Sigmoid colon (tissue), 7 donors: ENCODE results near the gene LILRA6. TPM values are rescaled to one million over a fixed set of nuclear protein-coding genes. Genes with fewer than 3 reads are reported as not detected.
A peak's percentile ranks its signal among the peaks of the same experiment; 100 is the strongest.
"Not testable (repeated sequence)": the region's sequence is repeated elsewhere in the genome, so short reads cannot be mapped to it uniquely, and the experiment has no call there.

Experiments used
- DNase-seq: peaks from one replicate; pipeline ENCODE4 v3.0.0-alpha.2; 2019
- H3K27ac ChIP-seq, 4 donors: fragments of 200-600 bp; sonication (generic); one replicate each; pipeline ENCODE4 v1.5.1; 2016 to 2019; ENCODE audit warnings: mild to moderate bottlenecking in 1 of 4
- H3K27me3 ChIP-seq, 3 donors: fragments of 200-600 bp; sonication (generic); one replicate each; pipeline ENCODE4 v1.5.1; 2019; ENCODE audit warnings: mild to moderate bottlenecking in 1 of 3
- H3K36me3 ChIP-seq, 4 donors: fragments of 200-600 bp; sonication (generic); one replicate each; pipeline ENCODE4 v1.5.1; 2016 to 2019
- H3K4me1 ChIP-seq, 4 donors: fragments of 200-600 bp; sonication (generic); one replicate each; pipeline ENCODE4 v1.5.1; 2017 to 2019
- H3K4me3 ChIP-seq, 4 donors: fragments of 200-600 bp; sonication (generic); one replicate each; pipeline ENCODE4 v1.5.1; 2017 to 2019; ENCODE audit warnings: mild to moderate bottlenecking in 2 of 4, moderate library complexity in 1 of 4
- H3K9me3 ChIP-seq, 4 donors: fragments of 200-600 bp in 3 of 4; sonication (generic) in 3 of 4; one replicate each; pipeline versions ENCODE4 v1.5.1 to v1.6.1; 2013 to 2019
- EP300 ChIP-seq, 4 donors: sonication (generic); formaldehyde crosslinking; IDR thresholded peaks; one replicate each; pipeline ENCODE4 v1.6.1; 2017; ENCODE audit warnings: antibody characterized with exemption in 4 of 4
- POLR2A ChIP-seq, 2 donors: fragments of 450-650 bp; IDR thresholded peaks; one replicate each; pipeline ENCODE4 v1.6.1; 2016; ENCODE audit warnings: antibody characterized with exemption in 2 of 2, mild to moderate bottlenecking in 2 of 2, moderate library complexity in 2 of 2
- POLR2AphosphoS5 ChIP-seq, 4 donors: sonication (generic); formaldehyde crosslinking; IDR thresholded peaks; one replicate each; pipeline ENCODE4 v1.6.1; 2017; ENCODE audit warnings: antibody characterized with exemption in 4 of 4
- WGBS, 2 donors: extraction: QIAGEN DNeasy Blood & Tissue Kit; methylation state at CpG; one replicate each; pipeline ENCODE4 v1.1.7; 2013; 5-methylcytosine and 5-hydroxymethylcytosine counted together
- intact Hi-C: fragments of 100-400 bp; cut with DNase I; formaldehyde crosslinking; loops from one replicate; pipeline ENCODE4 v1.15.1; 2023
- polyA plus RNA-seq, 3 donors: library from polyadenylated mRNA; stranded (reverse); fragments of 200-250 nt; gene quantifications; one replicate each; pipeline ENCODE4 v1.2.3, GENCODE V29; 2013
- total RNA-seq, 4 donors: library from RNA; depleted of rRNA; stranded (reverse); fragments of >200 nt; gene quantifications; one replicate each; pipeline ENCODE4 v1.1.0, GENCODE V29; 2016
- TF ChIP-seq, protein P1 (sequence below), 4 experiments: fragments of 450-650 bp in 3 of 4; fragments of 200-600 bp in 1 of 4; IDR thresholded peaks; one replicate each; pipeline ENCODE4 v1.5.1; 2016 to 2019; ENCODE audit warnings: antibody characterized with exemption in 4 of 4, mild to moderate bottlenecking in 3 of 4, moderate library complexity in 2 of 4
- donor health status: healthy with polysubstance abuse.
- donor health status: Bipolar disorder and iron deficiency.
- donor health status: healthy.

The LILRA6 gene
- total and polyA plus RNA-seq, 7 donors, result 1.2 to 3.2 (median 2.2) TPM

DNA sequence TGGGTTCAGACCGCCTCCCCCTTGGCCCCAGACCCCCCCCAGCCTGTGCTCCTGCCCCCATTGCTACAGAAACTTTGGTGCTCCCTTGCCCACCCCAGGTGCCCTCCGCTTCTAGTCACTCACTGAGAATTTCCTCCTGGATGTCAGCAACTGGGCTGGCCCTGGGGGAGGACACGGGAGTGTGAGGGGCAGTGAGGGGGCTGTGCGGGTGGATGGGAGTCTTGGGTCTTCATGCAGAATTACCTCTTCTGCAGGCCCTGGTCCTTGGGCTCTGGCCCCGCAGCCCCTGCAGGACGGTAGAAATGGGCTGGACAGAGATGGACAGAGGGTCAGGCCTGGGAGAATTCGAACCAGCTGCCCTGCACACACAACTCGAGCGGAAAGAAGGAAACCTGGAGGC, 9.7 kb upstream of the LILRA6 start:
- H3K27ac ChIP-seq, result no peak overlapping the region
- H3K4me3 ChIP-seq, result no peak overlapping the region
- H3K36me3 ChIP-seq, result no peaks in the 10 kb centered on the region
- WGBS, 2 donors, result 77 to 80% methylated on average over 9 of the region's 9 CpGs
- peak; percentile 45 for DNase-seq
- H3K4me1 ChIP-seq, result no peaks in the 10 kb centered on the region
- H3K27me3 ChIP-seq, result peaks cover 8 to 54% (median 20%) of the 10 kb centered on the region in 3 donors
- no peak for TF ChIP-seq EP300 (IDR thresholded peaks at IDR 0.05)
- no peak for TF ChIP-seq POLR2A (IDR thresholded peaks at IDR 0.05)
- TF ChIP-seq, protein P1, sequence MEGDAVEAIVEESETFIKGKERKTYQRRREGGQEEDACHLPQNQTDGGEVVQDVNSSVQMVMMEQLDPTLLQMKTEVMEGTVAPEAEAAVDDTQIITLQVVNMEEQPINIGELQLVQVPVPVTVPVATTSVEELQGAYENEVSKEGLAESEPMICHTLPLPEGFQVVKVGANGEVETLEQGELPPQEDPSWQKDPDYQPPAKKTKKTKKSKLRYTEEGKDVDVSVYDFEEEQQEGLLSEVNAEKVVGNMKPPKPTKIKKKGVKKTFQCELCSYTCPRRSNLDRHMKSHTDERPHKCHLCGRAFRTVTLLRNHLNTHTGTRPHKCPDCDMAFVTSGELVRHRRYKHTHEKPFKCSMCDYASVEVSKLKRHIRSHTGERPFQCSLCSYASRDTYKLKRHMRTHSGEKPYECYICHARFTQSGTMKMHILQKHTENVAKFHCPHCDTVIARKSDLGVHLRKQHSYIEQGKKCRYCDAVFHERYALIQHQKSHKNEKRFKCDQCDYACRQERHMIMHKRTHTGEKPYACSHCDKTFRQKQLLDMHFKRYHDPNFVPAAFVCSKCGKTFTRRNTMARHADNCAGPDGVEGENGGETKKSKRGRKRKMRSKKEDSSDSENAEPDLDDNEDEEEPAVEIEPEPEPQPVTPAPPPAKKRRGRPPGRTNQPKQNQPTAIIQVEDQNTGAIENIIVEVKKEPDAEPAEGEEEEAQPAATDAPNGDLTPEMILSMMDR (IDR thresholded peaks at IDR 0.05), result no peak
- TF ChIP-seq POLR2AphosphoS5 (IDR thresholded peaks at IDR 0.05), result no peak
- no peaks in the 10 kb centered on the region for H3K9me3 ChIP-seq
- intact Hi-C loops, result no loop called here

DNA sequence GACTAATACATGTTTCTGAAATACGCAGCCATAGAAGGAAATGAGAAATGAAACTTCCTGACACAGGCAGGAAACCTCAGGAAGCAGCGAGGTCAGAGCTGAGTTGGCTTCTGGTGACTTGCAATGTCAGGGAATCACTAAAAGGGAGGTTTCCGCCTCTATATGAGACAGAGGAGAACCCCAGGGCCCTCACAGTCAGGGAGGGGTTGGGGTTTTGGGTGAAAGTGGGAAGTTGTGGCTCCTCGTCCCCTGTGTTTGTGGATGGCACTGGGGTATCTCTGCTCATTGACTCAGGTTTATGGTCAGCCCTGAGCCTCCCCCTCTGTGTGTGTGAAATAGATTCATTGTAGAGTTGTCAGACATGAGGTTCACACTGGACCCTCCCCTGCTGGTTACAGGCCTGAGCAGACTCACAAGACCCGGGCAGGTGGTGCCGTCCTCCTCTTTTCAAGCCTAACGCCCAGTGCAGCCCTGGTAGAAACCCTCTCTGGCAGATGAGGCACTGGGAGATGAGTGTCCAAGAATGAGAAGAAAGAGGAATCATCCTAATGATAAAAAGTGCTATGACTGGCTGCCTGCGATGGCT, 5.5 kb upstream of the LILRA6 start:
- H3K4me3 ChIP-seq, result no peak overlapping the region
- H3K9me3 ChIP-seq, result no peaks in the 10 kb centered on the region
- WGBS, 2 donors, result 55 to 70% methylated on average over 8 of the region's 8 CpGs
- intact Hi-C loops, result no loop called here
- no peaks in the 10 kb centered on the region for H3K4me1 ChIP-seq
- no peaks in the 10 kb centered on the region for H3K36me3 ChIP-seq
- no peak overlapping the region for H3K27ac ChIP-seq
- TF ChIP-seq, protein P1 (IDR thresholded peaks at IDR 0.05), result no peak
- peak in 1 of 4 donors; percentile 47 for TF ChIP-seq POLR2AphosphoS5 (IDR thresholded peaks at IDR 0.05)
- peak; percentile 71 for DNase-seq
- H3K27me3 ChIP-seq, result peaks cover 0 to 20% (median 5%) of the 10 kb centered on the region in 3 donors

DNA sequence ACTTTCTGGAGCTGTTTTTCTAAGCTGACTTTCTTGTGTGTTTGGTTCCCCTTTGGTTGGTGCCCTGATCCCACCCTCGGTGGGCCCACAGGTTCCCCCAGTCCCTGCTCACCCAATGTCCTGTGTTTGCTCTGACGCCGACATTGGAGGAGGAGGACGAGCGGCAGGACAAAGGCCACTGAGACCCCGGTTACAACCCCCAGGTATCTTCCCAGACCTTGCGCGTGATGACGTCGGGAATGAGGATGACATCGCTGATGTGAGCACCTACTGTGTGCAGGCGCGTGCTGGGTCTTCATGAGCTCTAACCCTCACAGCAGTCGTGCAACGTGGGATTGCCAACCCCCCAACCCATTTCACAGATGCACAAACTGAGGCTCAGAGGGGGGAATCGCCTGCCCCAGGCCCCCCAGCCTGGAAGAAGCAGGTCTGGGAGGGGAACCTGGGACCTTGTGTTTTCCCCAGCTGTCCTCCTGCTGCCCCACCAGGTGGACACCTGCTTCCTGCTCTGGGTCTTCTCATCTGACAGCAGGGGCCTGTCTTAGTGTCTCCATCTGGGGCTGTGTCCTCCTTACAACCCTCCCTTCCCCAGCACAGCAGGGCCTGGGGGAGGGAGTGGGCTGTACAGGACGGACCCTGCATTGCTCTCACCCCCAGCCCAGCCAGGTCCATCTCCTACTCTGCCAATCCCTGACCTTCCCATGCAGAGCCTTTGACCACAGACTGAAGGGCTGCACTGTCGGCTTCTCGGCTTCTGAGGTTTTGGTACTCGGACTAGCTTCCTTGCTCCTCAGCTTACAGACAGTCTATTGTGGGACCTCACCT, 4.7 kb upstream of the LILRA6 start:
- Histone ChIP-seq H3K36me3 (no peaks in the 10 kb centered on the region), H3K4me1 (no peaks in the 10 kb centered on the region), H3K9me3 (no peaks in the 10 kb centered on the region), H3K27ac (peak overlapping the region in 1 of 4 donors; percentile 28), H3K4me3 (no peak overlapping the region), H3K27me3 (peaks cover 0 to 15% (median 5%) of the 10 kb centered on the region in 3 donors)
- DNase-seq, result no peak
- WGBS, 2 donors, result 80 to 81% methylated on average over 20 of the region's 20 CpGs
- intact Hi-C loops, result loop anchor here (2.0 kb wide), 1 partner anchor 25 kb away; the partner anchor contains the start of gene LILRB3
- no peak for TF ChIP-seq POLR2A (IDR thresholded peaks at IDR 0.05)
- TF ChIP-seq POLR2AphosphoS5 (IDR thresholded peaks at IDR 0.05), result no peak
- TF ChIP-seq, protein P1 (IDR thresholded peaks at IDR 0.05), result no peak
- no peak for TF ChIP-seq EP300 (IDR thresholded peaks at IDR 0.05)

DNA sequence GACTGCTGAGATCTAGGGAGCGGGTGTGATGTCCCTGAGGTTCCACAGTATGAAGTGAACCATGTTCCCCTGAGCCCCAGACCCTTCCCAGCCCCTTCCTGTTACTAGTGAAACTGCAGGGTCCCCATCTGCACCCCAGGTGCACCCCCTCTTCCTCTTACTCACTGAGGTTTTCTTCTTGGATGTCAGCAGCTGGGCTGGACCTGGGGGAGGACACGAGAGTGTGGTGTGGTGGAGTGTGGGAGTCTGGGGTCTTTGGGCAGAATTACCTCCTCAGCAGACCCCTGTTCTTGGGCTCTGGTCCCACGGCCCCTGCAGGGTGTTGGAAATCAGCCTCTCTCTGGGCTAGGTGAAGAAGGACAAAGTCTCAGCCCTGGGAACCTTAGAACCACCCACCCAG, 3.3 kb upstream of the LILRA6 start:
- DNase-seq, result no peak
- Histone ChIP-seq H3K36me3 (no peaks in the 10 kb centered on the region), H3K4me1 (no peaks in the 10 kb centered on the region), H3K27ac (no peak overlapping the region), H3K9me3 (no peaks in the 10 kb centered on the region), H3K4me3 (no peak overlapping the region), H3K27me3 (peaks cover 0 to 12% (median 5%) of the 10 kb centered on the region in 3 donors)
- intact Hi-C loops, result loop anchor here (2.0 kb wide), 1 partner anchor 23 kb away; the partner anchor contains the start of gene LILRB3
- WGBS, 2 donors, result 58 to 71% methylated on average over 3 of the region's 3 CpGs
- TF ChIP-seq, protein P1 (IDR thresholded peaks at IDR 0.05), result no peak

DNA sequence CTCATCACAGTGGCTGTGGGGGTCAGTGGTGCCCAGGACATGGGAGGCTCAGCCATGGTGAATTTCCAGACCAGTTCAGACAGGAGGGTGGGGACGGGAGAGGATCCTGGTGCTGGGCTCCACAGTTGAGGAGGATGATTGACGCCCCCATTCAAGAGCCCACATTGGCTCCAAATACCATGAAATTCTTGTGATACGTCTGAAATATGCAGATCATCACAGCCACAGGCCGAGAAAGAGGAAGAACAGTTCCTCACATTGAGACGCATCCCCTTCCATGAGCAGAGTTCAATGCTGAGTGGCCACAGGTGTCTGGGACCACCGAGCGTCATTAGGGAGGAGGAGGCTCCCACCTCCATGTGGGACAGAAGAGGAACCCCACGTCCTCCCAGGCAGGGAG, 1.2 kb upstream of the LILRA6 start:
- 56 to 68% methylated on average over 5 to 7 of the region's 8 CpGs for WGBS, 2 donors
- H3K36me3 ChIP-seq, intact Hi-C loops, DNase-seq, H3K4me3 ChIP-seq, H3K27ac ChIP-seq, H3K9me3 ChIP-seq, H3K4me1 ChIP-seq: not testable (repeated sequence)
- peaks cover 0 to 13% (median 12%) of the 10 kb centered on the region in 3 donors for H3K27me3 ChIP-seq

DNA sequence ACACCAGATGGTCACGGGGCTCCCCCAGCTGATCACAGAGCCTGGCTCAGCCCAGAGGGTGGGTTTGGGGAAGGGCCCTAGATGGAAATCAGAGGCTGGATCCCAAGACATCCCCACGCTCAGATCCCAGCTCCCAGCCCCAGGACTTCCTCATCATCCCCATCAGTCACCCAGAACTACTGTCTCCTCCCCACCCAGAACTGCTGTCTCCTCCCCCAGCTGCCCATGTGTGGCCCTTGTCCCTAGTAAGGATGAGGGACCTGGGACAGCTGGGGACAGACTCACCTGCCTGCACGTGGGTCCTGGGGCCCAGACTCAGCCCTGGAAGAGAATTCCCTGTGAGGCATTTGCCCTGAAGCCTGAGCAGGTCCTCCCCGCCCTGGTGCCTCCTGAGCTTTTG, 356 bp downstream of the LILRA6 start:
- H3K4me3 ChIP-seq, H3K4me1 ChIP-seq, DNase-seq, H3K27ac ChIP-seq, H3K36me3 ChIP-seq, H3K9me3 ChIP-seq, H3K27me3 ChIP-seq, intact Hi-C loops: not testable (repeated sequence)
- WGBS, 2 donors, result 61 to 70% methylated on average over 4 of the region's 4 CpGs

DNA sequence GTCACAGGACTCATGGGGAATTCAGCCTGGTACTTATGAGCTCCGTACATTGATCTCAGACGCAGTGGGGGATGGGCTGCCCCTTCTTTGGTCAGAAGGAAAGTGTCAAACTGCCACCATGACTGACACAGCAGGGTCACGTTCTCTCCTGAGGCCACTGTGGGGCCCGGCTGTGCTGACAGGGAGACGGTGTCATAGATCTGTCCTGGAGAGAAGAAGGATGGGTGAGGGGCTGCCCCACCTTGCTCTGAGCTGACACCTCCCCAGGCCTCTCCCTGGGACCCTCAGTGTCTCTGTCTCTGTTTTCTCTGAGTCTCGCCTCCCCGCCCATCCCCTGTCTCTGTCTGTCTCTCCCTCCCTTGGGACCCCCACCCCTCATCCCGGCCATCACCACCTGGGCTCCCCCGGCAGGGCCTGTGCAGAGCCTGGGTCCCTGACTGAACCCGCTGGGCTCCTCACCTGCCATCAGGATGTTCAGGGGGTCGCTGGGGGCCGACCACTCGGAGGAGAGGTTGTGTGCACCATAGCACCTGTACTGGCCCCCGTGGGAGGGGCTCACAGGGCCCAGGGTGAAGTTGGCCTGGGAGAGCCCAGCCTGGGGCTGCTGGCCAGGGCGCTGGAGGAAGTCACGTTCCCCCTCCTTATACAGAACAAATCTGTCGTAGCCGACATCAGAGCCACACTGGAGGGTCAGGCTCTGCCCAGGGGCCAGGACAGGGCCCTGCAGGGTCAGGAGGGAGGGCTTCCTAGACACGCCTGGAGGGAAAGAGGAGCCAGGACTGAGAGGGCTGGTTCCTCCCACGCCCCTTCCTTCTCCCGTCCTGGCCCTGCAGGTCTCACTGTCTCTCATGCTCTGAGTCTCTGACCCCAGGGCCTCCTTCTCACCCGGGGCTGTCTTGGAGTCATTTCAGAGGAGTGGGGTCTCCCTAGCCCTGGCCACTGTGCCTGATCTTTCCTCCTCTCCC, 1.9 kb downstream of the LILRA6 start:
- 59 to 71% methylated on average over 19 of the region's 22 CpGs for WGBS, 2 donors
- H3K9me3 ChIP-seq, H3K36me3 ChIP-seq, H3K4me3 ChIP-seq, intact Hi-C loops, H3K4me1 ChIP-seq, H3K27me3 ChIP-seq, H3K27ac ChIP-seq: not testable (repeated sequence)
- DNase-seq, result peak; percentile 46
